CD4-positive, CD25-positive, alpha-beta regulatory T cell (primary cell): ENCODE data around the gene RPL9. TPM values are rescaled to one million over a fixed set of nuclear protein-coding genes. Genes with fewer than 3 reads are reported as not detected.

Source experiments
- ATAC-seq, 2 donors: fragments of 150-1000 bp; cut with Tn5 transposase; one replicate each; pipeline ENCODE4 v1.10.0; 2021; ENCODE audit warnings: low read depth in 2 of 2, moderate number of reproducible peaks in 2 of 2, moderate library complexity in 1 of 2
- DNase-seq, 3 donors: peaks; one replicate each; pipeline versions ENCODE4 v3.0.0 to v3.0.0-alpha.2; 2012 to 2022; ENCODE audit warnings: mixed read lengths in 1 of 3
- H3K27ac ChIP-seq: one replicate; pipeline ENCODE4 v1.7.0; 2013; ENCODE audit warnings: mild to moderate bottlenecking, low read length; ENCODE audit not compliant: insufficient read depth, poor library complexity, severe bottlenecking
- H3K27me3 ChIP-seq: one replicate; pipeline ENCODE4 v1.7.0; 2013; ENCODE audit warnings: low read length; ENCODE audit not compliant: control insufficient read depth, insufficient read depth
- H3K36me3 ChIP-seq: one replicate; pipeline ENCODE4 v1.7.0; 2013; ENCODE audit warnings: mild to moderate bottlenecking, low read length, moderate library complexity; ENCODE audit not compliant: control insufficient read depth, insufficient read depth
- H3K4me1 ChIP-seq: 2 replicates; pipeline ENCODE4 v1.7.0; 2013; ENCODE audit warnings: mild to moderate bottlenecking, low read length; ENCODE audit not compliant: insufficient read depth, control insufficient read depth, poor library complexity, severe bottlenecking
- H3K4me3 ChIP-seq: one replicate; pipeline ENCODE4 v1.7.0; 2013; ENCODE audit warnings: low read depth, mild to moderate bottlenecking, low read length, moderate library complexity
- H3K9me3 ChIP-seq, 2 experiments: 1 replicate in 1 of 2; 2 replicates in 1 of 2; pipeline ENCODE4 v1.7.0; 2013; ENCODE audit warnings: low read length in 2 of 2, mild to moderate bottlenecking in 1 of 2, moderate library complexity in 1 of 2; ENCODE audit not compliant: control insufficient read depth in 2 of 2
- H3K27ac Mint-ChIP-seq, 3 donors: one replicate each; pipeline ENCODE4 v1.8.0; 2020 to 2022; ENCODE audit warnings: mild to moderate bottlenecking in 3 of 3, mixed read lengths in 3 of 3, moderate library complexity in 2 of 3
- H3K27me3 Mint-ChIP-seq: one replicate; pipeline ENCODE4 v1.8.0; 2022; ENCODE audit warnings: mild to moderate bottlenecking, mixed read lengths
- H3K36me3 Mint-ChIP-seq: one replicate; pipeline ENCODE4 v1.8.0; 2020; ENCODE audit warnings: mixed read lengths
- H3K4me1 Mint-ChIP-seq, 4 donors: one replicate each; pipeline ENCODE4 v1.8.0; 2020 to 2022; ENCODE audit warnings: mixed read lengths in 4 of 4, mild to moderate bottlenecking in 1 of 4
- H3K4me3 Mint-ChIP-seq, 4 donors: one replicate each; pipeline ENCODE4 v1.8.0; 2020 to 2022; ENCODE audit warnings: mild to moderate bottlenecking in 4 of 4, mixed read lengths in 4 of 4, moderate library complexity in 3 of 4
- H3K9me3 Mint-ChIP-seq, 7 donors: one replicate each; pipeline ENCODE4 v1.8.0; 2020 to 2022; ENCODE audit warnings: mixed read lengths in 7 of 7, mild to moderate bottlenecking in 3 of 7, moderate library complexity in 2 of 7
- polyA plus RNA-seq, 4 donors: library from polyadenylated mRNA; unstranded; fragments of 300-500 nt; fragmentation: Illumina TruSeq; gene quantifications; one replicate each; pipeline ENCODE4 v1.2.3, GENCODE V29; 2021
- total RNA-seq: library from RNA; stranded (reverse); gene quantifications from one replicate; pipeline ENCODE4 v1.2.3, GENCODE V29; 2022

RPL9 gene
- total and polyA plus RNA-seq, 5 donors from 2014 or later = 1,739 to 2,644 (median 1,902) TPM

DNA sequence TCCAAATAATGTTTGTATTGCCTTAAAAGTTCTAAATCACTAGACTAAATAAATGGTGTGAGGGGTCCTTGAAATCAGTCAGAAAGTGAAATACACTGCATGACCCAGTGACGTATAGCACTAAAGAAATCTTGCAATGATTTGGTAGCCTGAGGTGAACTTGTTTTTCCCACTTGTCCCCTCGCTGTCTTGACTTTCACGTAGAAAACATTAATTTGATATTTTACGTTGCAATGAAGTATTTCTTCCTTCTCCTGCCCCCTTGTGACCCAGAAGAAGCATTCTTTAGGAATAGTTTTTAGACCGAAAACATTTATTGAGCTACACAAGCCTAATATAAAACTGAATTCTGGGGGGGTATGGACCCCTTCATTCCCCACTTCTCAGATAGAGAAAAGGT lies 48.3 kb downstream of the RPL9 start:
- H3K27me3 Mint-ChIP-seq = peaks cover 6% of the 10 kb centered on the region
- DNase-seq (peak in 1 of 3 donors; percentile 4), ATAC-seq (no peak)
- no peak overlapping the region for H3K4me3 Mint-ChIP-seq
- Histone ChIP-seq H3K27me3 (no peaks in the 10 kb centered on the region), H3K36me3 (no peaks in the 10 kb centered on the region), H3K4me1 (no peaks in the 10 kb centered on the region), H3K4me3 (no peak overlapping the region), H3K27ac (no peak overlapping the region), H3K9me3 (no peaks in the 10 kb centered on the region)
- H3K4me1 Mint-ChIP-seq = no peaks in the 10 kb centered on the region
- H3K36me3 Mint-ChIP-seq = no peaks in the 10 kb centered on the region
- H3K9me3 Mint-ChIP-seq = no peaks in the 10 kb centered on the region
- no peak overlapping the region for H3K27ac Mint-ChIP-seq

GRCh38 chr4:39407584-39407885 lies 51.2 kb downstream of the RPL9 start:
- DNase-seq (no peak), ATAC-seq (no peak)
- Mint-ChIP-seq H3K4me3 (no peak overlapping the region), H3K9me3 (no peaks in the 10 kb centered on the region), H3K27ac (no peak overlapping the region), H3K27me3 (peaks cover 16% of the 10 kb centered on the region), H3K36me3 (no peaks in the 10 kb centered on the region), H3K4me1 (no peaks in the 10 kb centered on the region)
- Histone ChIP-seq H3K4me3 (no peak overlapping the region), H3K27me3 (no peaks in the 10 kb centered on the region), H3K36me3 (no peaks in the 10 kb centered on the region), H3K4me1 (no peaks in the 10 kb centered on the region), H3K9me3 (no peaks in the 10 kb centered on the region), H3K27ac (no peak overlapping the region)

DNA sequence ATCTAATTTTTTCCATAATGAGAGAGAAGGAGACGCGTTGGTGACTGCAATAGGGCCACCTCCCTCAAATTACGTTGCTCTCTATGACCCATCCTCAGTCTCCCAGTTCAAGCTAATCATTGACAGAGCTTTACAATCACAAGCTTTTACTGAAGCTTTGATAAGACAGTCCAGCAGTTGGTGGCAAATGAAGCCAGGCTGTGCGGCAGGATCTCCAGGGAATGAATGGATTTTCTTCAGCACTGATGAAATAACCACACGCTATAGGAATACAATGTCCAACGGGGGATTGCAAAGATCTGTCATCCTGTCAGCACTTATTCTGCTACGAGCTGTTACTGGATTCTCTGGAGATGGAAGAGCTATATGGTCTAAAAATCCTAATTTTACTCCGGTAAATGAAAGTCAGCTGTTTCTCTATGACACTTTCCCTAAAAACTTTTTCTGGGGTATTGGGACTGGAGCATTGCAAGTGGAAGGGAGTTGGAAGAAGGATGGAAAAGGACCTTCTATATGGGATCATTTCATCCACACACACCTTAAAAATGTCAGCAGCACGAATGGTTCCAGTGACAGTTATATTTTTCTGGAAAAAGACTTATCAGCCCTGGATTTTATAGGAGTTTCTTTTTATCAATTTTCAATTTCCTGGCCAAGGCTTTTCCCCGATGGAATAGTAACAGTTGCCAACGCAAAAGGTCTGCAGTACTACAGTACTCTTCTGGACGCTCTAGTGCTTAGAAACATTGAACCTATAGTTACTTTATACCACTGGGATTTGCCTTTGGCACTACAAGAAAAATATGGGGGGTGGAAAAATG lies 51.7 kb downstream of the RPL9 start, which contains the start of gene KLB:
Gene KLB, plus strand, starts transcription at position 168 of the 821 bp plus-strand sequence. Its CDS starts 20 bp downstream, at position 188.
- H3K27ac ChIP-seq = no peak within 1 kb of the TSS
- no peaks in the 10 kb centered on the region for H3K4me1 ChIP-seq
- no peak for ATAC-seq
- peaks cover 16% of the 10 kb centered on the region for H3K27me3 Mint-ChIP-seq
- no peaks in the 10 kb centered on the region for H3K36me3 ChIP-seq
- no peaks in the 10 kb centered on the region for H3K27me3 ChIP-seq
- no peak within 1 kb of the TSS for H3K4me3 Mint-ChIP-seq
- no peaks in the 10 kb centered on the region for H3K36me3 Mint-ChIP-seq
- no peak for DNase-seq
- no peak within 1 kb of the TSS for H3K4me3 ChIP-seq
- H3K9me3 ChIP-seq = no peaks in the 10 kb centered on the region
- H3K4me1 Mint-ChIP-seq = no peaks in the 10 kb centered on the region
- no peaks in the 10 kb centered on the region for H3K9me3 Mint-ChIP-seq
- no peak within 1 kb of the TSS for H3K27ac Mint-ChIP-seq

Other genes with a start within 250 kb of the RPL9 start
- 87.1 TPM for gene RFC1, start 92.6 kb downstream of the RPL9 start, total RNA-seq
- gene RFC1, start 92.6 kb downstream of the RPL9 start, polyA plus RNA-seq = 10 to 100 TPM; 27.3 to 33.9 (median 31.1) TPM
- not detected for gene KLB, start 52.0 kb downstream of the RPL9 start, total RNA-seq
- under 1 TPM in 2 of 4 donors, not detected in 2; 0.06 to 0.07 TPM for gene KLB, start 52.0 kb downstream of the RPL9 start, polyA plus RNA-seq
- gene LIAS, start 134 bp upstream of the RPL9 start, total RNA-seq = 12.2 TPM
- gene LIAS, start 134 bp upstream of the RPL9 start, polyA plus RNA-seq = 10 to 100 TPM; 10.6 to 13.6 (median 12.2) TPM
- gene UGDH, start 68.5 kb upstream of the RPL9 start, total RNA-seq = 6.7 TPM
- 10 to 100 TPM; 15.6 to 23.1 (median 19.5) TPM for gene UGDH, start 68.5 kb upstream of the RPL9 start, polyA plus RNA-seq
- 5.2 TPM for gene SMIM14, start 179.9 kb upstream of the RPL9 start, total RNA-seq
- gene SMIM14, start 179.9 kb upstream of the RPL9 start, polyA plus RNA-seq = 10 to 100 TPM; 19.4 to 28.6 (median 22.6) TPM
- 56.0 TPM for gene UBE2K, start 239.2 kb upstream of the RPL9 start, total RNA-seq
- gene UBE2K, start 239.2 kb upstream of the RPL9 start, polyA plus RNA-seq = 10 to 100 TPM; 67.6 to 96.6 (median 74.1) TPM